Measurements from ENCODE around the gene DRAXIN.

- TF ChIP-seq CTCF (IDR thresholded peaks at IDR 0.05) = no peak
- TF ChIP-seq POLR2A (IDR thresholded peaks at IDR 0.05) = no peak
Measured at GRCh38 chr1:11654137-11654938, 37.2 kb upstream of the DRAXIN start, which contains the start of the genes FBXO2 and FBXO44.

Data from heart left ventricle (tissue), 13 donors.